ENCODE results near the gene TOMT. TPM values are rescaled to one million over a fixed set of nuclear protein-coding genes. Genes with fewer than 3 reads are reported as not detected.

Gene TOMT
- total and polyA plus RNA-seq, 2 of the 13 experiments (the other 11 are each of a cell fraction or from before 2014, with no cell fraction given) = not detected

DNA sequence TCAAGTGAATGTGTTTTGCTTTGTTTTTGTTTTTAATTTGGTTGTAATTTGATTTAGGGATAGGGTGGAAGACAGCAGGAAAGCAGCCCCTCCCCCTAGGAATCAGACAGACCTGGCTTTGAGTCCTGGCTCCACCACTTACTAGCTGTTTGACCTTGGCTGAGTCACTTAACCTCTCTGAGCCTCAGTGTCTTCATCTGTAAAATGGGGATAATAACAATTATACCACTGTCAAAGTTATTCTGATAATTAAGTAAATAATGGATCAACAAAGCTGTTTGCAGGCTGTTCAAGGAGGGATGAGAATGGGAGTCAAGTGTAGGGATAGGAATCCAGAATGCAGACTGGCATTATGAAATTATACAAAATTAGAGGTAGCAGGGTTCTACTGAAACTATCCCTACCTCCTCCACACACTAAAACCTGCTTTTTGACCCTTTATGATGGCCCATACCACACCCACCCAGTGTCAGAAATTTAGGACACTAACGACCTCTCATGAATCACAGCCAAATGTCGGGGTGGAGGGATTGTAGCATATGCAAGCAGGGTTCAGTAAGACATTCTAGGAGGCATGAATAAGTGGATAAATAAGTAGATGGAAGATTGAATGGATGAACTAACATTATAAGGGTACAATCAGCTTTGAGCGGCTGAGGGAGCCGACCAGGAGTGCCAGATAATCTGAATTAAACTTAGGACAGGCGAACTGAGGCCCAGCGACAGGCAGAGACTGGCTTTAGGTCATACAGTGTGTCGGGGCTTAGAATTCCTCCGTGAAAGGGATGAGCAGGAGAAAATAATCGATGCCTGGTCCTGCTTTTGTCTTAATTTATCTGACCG is 5.8 kb downstream of the TOMT start:
- Histone ChIP-seq H3K4me2 (ENCODE audit: low read depth, low read length) (peak overlapping the region; percentile 98), H3K4me1 (ENCODE audit: insufficient read depth, low read length) (peaks cover 16% of the 10 kb centered on the region), H3K36me3 (replicated peaks in 1 of 2; ENCODE audit: control insufficient read depth in 1 of 2, insufficient read depth in 2 of 2, low read length in 2 of 2) (peaks cover 0 to 2% of the 10 kb centered on the region in 2 experiments; a peak in 1 of 5 replicates), H3K9ac (ENCODE audit: insufficient read depth, low read depth, low read length) (peak overlapping the region; percentile 95), H4K20me1 (ENCODE audit: insufficient read depth, low read length) (no peaks in the 10 kb centered on the region), H3K9me3 (ENCODE audit: low read length) (no peaks in the 10 kb centered on the region), H2AFZ (ENCODE audit: low read length) (no peak overlapping the region), H3K27me3 (ENCODE audit: control insufficient read depth in 1 of 2, insufficient read depth in 2 of 2, low read length in 2 of 2) (peaks cover 0 to 3% of the 10 kb centered on the region in 2 experiments; a peak in 1 of 5 replicates), H3K4me3 (replicated peaks in 1 of 3; ENCODE audit: insufficient read depth in 1 of 3, low read depth in 2 of 3, low read length in 3 of 3) (peak overlapping the region; percentile 55 to 74 (median 73)), H3K79me2 (ENCODE audit: insufficient read depth, low read length) (no peaks in the 10 kb centered on the region), H3K27ac (ENCODE audit: extremely low read length, insufficient read depth, low read length) (peak overlapping the region; percentile 92)
- WGBS (ENCODE audit: low lambda C conversion rate) = 3% methylated on average over 10 of the region's 10 CpGs
- in situ Hi-C loops (cut with HindIII; ENCODE audit: extremely low pct_ligation_motif_present, low pct_unique_long_range_greater_than_20kb) (no loop called here), intact Hi-C loops (cut with micrococcal nuclease; ENCODE audit: unreplicated experiment) (loop anchor here (1.0 kb wide), 1 partner anchor 8 kb away; the partner anchor contains the start of gene LAMTOR1)
- CTCF ChIA-PET (ENCODE audit: low intra/inter-chr PET ratio, low total read pairs) = interaction anchor here (1.1 kb wide), 1 partner anchor 72 kb away, joined by 4 read pairs; no protein-coding TSS in a partner anchor
- FAIRE-seq (no peak), ATAC-seq (peak; percentile 46), DNase-seq (ENCODE audit: low spot score) (no peak)
- POLR2A ChIA-PET = interaction anchor here (0.9 to 2.1 kb wide), 8 partner anchors 9 to 183 kb away, joined by 3 to 13 read pairs (median 6); partner anchors contain the start of genes LAMTOR1 and RNF121
- BruUV-seq (replicated peaks) = TSS peak; percentile 87
- TF ChIP-seq SP4 (CRISPR knock-in tag; IDR thresholded peaks at IDR 0.05) (no peak), TCF7L2 (IDR thresholded peaks at IDR 0.05; ENCODE audit: low read depth, low read length) (no peak), ETV6 (CRISPR knock-in tag; conservative IDR thresholded peaks at IDR 0.05) (no peak), ZNF18 (CRISPR knock-in tag; IDR thresholded peaks at IDR 0.05; ENCODE audit: insufficient replicate concordance) (peak; percentile 15), RFXAP (CRISPR knock-in tag; IDR thresholded peaks at IDR 0.05; ENCODE audit: borderline replicate concordance) (no peak), ZMYM3 (CRISPR knock-in tag; IDR thresholded peaks at IDR 0.05) (peak; percentile 61; the same call in 1 of the 2 replicates), ZNF629 (CRISPR knock-in tag; conservative IDR thresholded peaks at IDR 0.05) (peak; percentile 94), ZNF382 (CRISPR knock-in tag; IDR thresholded peaks at IDR 0.05; ENCODE audit: borderline replicate concordance) (no peak), ZNF510 (CRISPR knock-in tag; IDR thresholded peaks at IDR 0.05; ENCODE audit: low read depth) (0 out of 2 replicates have a peak, but pooled peaks have one; percentile 58), ZBTB26 (CRISPR knock-in tag; IDR thresholded peaks at IDR 0.05; ENCODE audit: borderline replicate concordance) (no peak), ZNF235 (CRISPR knock-in tag; IDR thresholded peaks at IDR 0.05; ENCODE audit: borderline replicate concordance) (no peak), ZNF777 (CRISPR knock-in tag; IDR thresholded peaks at IDR 0.05) (no peak), ZFX (CRISPR knock-in tag; IDR thresholded peaks at IDR 0.05; ENCODE audit: low read depth) (peak; percentile 45; the same call in 1 of the 2 replicates)
- TF ChIP-seq, protein P1, sequence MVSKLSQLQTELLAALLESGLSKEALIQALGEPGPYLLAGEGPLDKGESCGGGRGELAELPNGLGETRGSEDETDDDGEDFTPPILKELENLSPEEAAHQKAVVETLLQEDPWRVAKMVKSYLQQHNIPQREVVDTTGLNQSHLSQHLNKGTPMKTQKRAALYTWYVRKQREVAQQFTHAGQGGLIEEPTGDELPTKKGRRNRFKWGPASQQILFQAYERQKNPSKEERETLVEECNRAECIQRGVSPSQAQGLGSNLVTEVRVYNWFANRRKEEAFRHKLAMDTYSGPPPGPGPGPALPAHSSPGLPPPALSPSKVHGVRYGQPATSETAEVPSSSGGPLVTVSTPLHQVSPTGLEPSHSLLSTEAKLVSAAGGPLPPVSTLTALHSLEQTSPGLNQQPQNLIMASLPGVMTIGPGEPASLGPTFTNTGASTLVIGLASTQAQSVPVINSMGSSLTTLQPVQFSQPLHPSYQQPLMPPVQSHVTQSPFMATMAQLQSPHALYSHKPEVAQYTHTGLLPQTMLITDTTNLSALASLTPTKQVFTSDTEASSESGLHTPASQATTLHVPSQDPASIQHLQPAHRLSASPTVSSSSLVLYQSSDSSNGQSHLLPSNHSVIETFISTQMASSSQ (IDR thresholded peaks at IDR 0.05; ENCODE audit: low read depth) = no peak
- TF ChIP-seq, protein P1 (CRISPR knock-in tag; IDR thresholded peaks at IDR 0.05; ENCODE audit: borderline replicate concordance) = no peak

Measured in HepG2 (cell line).